NB4 (cell line): Measurements from ENCODE around the gene HOXB7.

Experiments used
- CTCF ChIP-seq: IDR thresholded peaks from one replicate; pipeline ENCODE4 v1.5.1; 2012; ENCODE audit warnings: low read depth, low read length
- MAX ChIP-seq: IDR thresholded peaks from 2 replicates; pipeline ENCODE4 v1.6.1; 2011; ENCODE audit warnings: low read depth, low read length

DNA sequence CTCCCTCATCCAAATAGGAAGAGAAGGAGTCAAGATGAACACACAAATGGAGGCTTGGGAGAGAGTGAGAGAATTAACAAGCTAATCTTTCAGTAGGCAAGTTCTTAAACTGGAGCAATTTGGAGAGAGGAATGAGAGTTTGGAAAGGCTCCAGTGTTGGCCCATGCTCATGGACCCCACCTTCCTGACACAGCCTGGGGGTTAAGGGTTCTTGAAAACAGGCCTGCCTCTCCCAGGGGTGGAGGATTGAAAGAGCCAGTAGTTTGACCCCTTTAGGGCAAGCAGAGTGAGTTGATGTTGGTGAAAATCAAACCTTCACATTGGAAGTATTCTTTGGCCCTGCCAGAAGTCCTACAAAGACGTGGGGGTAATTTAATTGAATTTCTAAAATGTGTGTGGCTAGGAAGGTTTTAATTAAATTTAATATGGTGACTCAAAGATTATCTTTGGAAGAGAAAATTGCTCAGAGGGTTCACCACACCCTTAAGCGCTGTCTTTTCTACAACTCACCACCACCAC is 26.5 kb downstream of the HOXB7 start:
- TF ChIP-seq CTCF (no peak), MAX (no peak)
